ENCODE data around the gene TRPM8. TPM values are rescaled to one million over a fixed set of nuclear protein-coding genes. Genes with fewer than 3 reads are reported as not detected.
A peak's percentile ranks its signal among the peaks of the same experiment; 100 is the strongest.

The TRPM8 gene
- total RNA-seq, 1 donor = 0.63 TPM

DNA sequence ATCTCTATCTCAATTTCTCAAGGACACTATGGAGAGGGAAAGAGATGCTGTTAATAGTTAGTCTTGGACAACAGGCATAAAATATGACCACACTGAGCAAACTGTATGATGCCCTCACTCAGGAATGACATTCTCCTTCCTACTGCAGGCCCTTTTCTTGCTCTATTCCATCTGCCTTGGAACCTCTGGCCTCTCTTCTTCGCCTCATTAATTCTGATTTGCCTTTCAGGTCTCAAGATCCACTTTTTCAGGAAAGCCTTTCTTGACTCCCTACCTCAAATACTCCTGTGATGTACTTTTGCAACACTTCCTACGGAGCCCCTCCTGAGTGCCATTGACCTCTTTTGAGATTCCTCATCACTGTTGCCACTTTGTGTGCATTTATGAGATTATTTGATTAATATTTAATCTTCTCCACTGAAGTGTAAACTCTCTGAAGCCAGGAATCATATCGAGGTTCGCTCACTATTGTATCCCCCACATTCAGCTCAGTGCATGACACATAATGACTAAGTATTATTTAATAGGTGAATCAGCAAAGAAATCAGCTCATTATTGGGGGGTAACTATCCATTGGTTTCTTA is 112.1 kb downstream of the TRPM8 start:
- DNase-seq (ENCODE audit: low read depth) = no peak
- no peak overlapping the region for H3K4me3 ChIP-seq (ENCODE audit: low read depth, low read length)
- TF ChIP-seq, protein P1, sequence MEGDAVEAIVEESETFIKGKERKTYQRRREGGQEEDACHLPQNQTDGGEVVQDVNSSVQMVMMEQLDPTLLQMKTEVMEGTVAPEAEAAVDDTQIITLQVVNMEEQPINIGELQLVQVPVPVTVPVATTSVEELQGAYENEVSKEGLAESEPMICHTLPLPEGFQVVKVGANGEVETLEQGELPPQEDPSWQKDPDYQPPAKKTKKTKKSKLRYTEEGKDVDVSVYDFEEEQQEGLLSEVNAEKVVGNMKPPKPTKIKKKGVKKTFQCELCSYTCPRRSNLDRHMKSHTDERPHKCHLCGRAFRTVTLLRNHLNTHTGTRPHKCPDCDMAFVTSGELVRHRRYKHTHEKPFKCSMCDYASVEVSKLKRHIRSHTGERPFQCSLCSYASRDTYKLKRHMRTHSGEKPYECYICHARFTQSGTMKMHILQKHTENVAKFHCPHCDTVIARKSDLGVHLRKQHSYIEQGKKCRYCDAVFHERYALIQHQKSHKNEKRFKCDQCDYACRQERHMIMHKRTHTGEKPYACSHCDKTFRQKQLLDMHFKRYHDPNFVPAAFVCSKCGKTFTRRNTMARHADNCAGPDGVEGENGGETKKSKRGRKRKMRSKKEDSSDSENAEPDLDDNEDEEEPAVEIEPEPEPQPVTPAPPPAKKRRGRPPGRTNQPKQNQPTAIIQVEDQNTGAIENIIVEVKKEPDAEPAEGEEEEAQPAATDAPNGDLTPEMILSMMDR (IDR thresholded peaks at IDR 0.05; ENCODE audit: insufficient read depth, low read length) = no peak

DNA sequence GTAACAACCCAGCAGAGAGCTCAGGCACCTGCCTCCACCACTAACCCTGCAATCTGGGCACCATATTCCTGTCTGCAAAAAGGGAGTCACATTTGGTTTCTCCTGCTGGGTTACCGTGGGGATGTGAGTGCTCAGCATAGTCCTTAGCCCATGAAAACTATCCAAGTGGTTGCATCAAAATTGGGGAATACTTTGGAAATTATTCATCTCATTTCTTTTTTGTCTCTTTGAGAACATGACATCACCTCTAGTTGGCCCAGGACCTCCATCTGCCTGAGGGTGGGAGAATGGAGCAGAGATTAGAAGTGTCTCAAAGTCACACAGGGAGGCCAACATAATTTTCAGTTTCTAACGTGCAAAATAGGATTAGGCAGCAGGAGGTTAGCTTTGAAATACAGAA is 114.0 kb downstream of the TRPM8 start:
- TF ChIP-seq, protein P1 (IDR thresholded peaks at IDR 0.05; ENCODE audit: insufficient read depth, low read length) = no peak
- no peak overlapping the region for H3K4me3 ChIP-seq (ENCODE audit: low read depth, low read length)
- DNase-seq (ENCODE audit: low read depth) = peak; percentile 47

DNA sequence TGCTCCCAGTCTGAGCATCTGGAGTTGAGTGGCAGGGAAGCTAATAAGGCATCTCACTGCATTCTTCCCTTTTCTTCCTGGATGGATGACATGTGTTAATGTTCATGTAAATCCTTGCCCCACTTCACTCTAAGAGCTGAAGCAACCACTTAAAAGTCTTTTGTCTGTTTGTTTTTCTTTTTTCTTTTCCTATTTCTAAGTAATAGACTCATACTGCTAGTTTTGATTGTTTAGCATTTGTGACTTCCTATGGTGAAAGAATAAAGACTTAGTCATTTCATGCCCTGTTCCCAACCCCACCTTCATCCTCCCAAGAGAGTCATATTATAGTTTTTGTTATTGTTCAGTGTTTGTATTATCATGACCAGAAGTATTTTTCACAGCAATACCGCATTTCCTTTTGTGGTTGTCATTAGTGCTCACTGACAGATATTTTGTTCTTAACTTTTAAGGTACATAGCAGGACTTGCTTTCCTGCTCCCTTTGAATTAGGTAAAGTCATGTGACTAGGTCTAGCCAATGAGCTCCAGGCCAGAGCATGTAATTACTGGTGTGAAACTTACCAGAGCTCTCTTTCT is 115.2 kb downstream of the TRPM8 start:
- TF ChIP-seq, protein P1 (IDR thresholded peaks at IDR 0.05; ENCODE audit: insufficient read depth, low read length) = no peak
- no peak overlapping the region for H3K4me3 ChIP-seq (ENCODE audit: low read depth, low read length)
- DNase-seq (ENCODE audit: low read depth) = peak; percentile 68

DNA sequence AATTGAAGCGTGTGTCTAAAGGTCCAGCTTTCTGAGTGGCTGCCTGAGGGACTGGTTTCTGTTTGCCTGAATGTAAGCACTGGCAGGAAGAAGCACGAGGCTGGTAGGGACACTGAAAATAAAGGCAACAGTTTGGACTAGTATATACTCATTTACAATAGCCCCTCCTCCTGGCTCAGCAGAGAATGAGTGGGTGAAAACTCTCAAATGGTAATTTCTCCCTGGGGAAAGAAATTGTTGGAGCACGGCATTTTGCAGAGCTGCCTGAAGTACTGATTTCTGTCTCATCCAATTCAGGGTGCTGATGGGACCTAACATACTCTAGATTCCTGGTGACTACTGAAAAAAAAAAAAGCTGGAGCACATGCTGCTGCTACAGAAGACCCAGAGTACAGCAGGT is 116.0 kb downstream of the TRPM8 start:
- no peak overlapping the region for H3K4me3 ChIP-seq (ENCODE audit: low read depth, low read length)
- DNase-seq (ENCODE audit: low read depth) = peak; percentile 16
- TF ChIP-seq, protein P1 (IDR thresholded peaks at IDR 0.05; ENCODE audit: insufficient read depth, low read length) = no peak

DNA sequence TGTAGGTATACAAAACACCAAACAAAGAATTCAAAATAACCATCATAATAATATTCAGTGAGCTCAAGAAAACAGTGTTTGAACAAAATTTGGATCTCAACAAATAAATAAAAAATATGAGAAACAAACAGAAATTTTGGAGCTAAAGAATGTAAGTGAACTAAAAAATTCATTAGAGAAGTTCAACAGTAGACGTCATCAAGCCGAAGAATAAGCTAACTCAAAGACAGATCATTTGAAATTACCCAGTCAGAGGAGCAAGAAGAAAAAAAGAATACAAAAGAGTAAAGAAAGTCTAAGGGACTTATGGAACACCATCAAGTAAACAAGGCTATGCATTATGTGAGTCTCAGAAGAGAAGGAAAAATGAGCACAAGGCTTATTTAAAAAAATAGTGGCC is 116.7 kb downstream of the TRPM8 start:
- TF ChIP-seq, protein P1 (IDR thresholded peaks at IDR 0.05; ENCODE audit: insufficient read depth, low read length) = no peak
- DNase-seq (ENCODE audit: low read depth) = no peak
- H3K4me3 ChIP-seq (ENCODE audit: low read depth, low read length) = no peak overlapping the region

DNA sequence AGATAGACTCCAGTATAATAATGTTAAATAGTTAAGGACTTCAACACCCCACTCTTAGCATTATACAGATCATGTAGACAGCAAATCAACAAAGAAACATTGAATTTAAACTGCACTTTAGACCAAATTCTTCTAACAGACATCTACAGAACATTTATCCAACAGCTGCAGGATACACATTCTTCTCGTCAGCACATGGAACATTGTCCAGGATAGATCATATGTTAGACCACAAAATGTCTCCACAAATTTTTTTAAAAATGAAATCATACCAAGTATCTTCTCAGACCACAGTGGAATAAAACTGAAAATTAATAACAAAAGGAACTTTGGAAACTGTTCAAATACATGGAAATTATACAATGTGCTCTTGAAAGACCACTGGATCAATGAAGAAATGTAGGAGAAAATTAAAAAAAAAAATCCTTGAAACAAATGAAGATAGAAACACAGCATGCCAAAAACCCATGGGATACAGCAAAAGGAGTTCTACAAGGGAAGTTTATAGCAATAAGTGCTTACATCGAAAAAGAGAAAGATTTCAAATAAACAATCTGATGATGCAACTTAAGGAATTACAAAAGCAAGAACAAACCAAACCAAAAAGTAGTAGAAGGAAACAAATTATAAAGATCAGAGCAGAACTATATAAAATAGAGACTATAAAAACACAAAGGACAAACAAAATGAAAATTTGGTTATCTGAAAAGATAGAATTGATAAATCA is 121.1 kb downstream of the TRPM8 start:
- DNase-seq (ENCODE audit: low read depth) = peak; percentile 25
- no peak overlapping the region for H3K4me3 ChIP-seq (ENCODE audit: low read depth, low read length)
- TF ChIP-seq, protein P1 (IDR thresholded peaks at IDR 0.05; ENCODE audit: insufficient read depth, low read length) = no peak
